ENCODE results near the gene LPAR6.

Gene LPAR6

GRCh38 chr13:48400090-48400694, 12.7 kb downstream of the LPAR6 start:
- no peaks in the 10 kb centered on the region for H3K36me3 ChIP-seq (ENCODE audit: control insufficient read depth in 1 of 2, insufficient read depth in 2 of 2, low read length in 2 of 2)
- peaks cover 13% of the 10 kb centered on the region in 2 donors for H3K4me1 ChIP-seq (ENCODE audit: control insufficient read depth in 1 of 2, insufficient read depth in 2 of 2, low read length in 2 of 2)
- H3K27ac ChIP-seq (ENCODE audit: low read length): peak overlapping the region; percentile 68
- no peak overlapping the region for H3K4me3 ChIP-seq (ENCODE audit: low read depth in 1 of 2, low read length in 2 of 2)
- H3K27me3 ChIP-seq (ENCODE audit: low read depth, low read length): no peaks in the 10 kb centered on the region
- H3K9me3 ChIP-seq (ENCODE audit: control insufficient read depth in 1 of 2, low read length in 2 of 2): no peaks in the 10 kb centered on the region

- peaks cover 0 to 4% of the 10 kb centered on the region in 2 donors for H3K36me3 ChIP-seq (ENCODE audit: control insufficient read depth in 1 of 2, insufficient read depth in 2 of 2, low read length in 2 of 2)
- no peaks in the 10 kb centered on the region for H3K27me3 ChIP-seq (ENCODE audit: low read depth, low read length)
- no peak overlapping the region for H3K27ac ChIP-seq (ENCODE audit: low read length)
- peaks cover 6 to 13% of the 10 kb centered on the region in 2 donors for H3K4me1 ChIP-seq (ENCODE audit: control insufficient read depth in 1 of 2, insufficient read depth in 2 of 2, low read length in 2 of 2)
- H3K4me3 ChIP-seq (ENCODE audit: low read depth in 1 of 2, low read length in 2 of 2): no peak overlapping the region
- no peaks in the 10 kb centered on the region for H3K9me3 ChIP-seq (ENCODE audit: control insufficient read depth in 1 of 2, low read length in 2 of 2)
Observed at GRCh38 chr13:48398450-48399095, 14.3 kb downstream of the LPAR6 start.

GRCh38 chr13:48397744-48398143, 15.2 kb downstream of the LPAR6 start:
- Histone ChIP-seq H3K4me1 (ENCODE audit: control insufficient read depth in 1 of 2, insufficient read depth in 2 of 2, low read length in 2 of 2) (peaks cover 6 to 13% of the 10 kb centered on the region in 2 donors), H3K36me3 (ENCODE audit: control insufficient read depth in 1 of 2, insufficient read depth in 2 of 2, low read length in 2 of 2) (peaks cover 4 to 5% of the 10 kb centered on the region in 2 donors), H3K9me3 (ENCODE audit: control insufficient read depth in 1 of 2, low read length in 2 of 2) (no peaks in the 10 kb centered on the region), H3K27me3 (ENCODE audit: low read depth, low read length) (no peaks in the 10 kb centered on the region), H3K4me3 (ENCODE audit: low read depth in 1 of 2, low read length in 2 of 2) (no peak overlapping the region), H3K27ac (ENCODE audit: low read length) (no peak overlapping the region)

GRCh38 chr13:48393698-48394085, 19.2 kb downstream of the LPAR6 start:
- Histone ChIP-seq H3K36me3 (ENCODE audit: control insufficient read depth in 1 of 2, insufficient read depth in 2 of 2, low read length in 2 of 2) (peaks cover 6 to 10% of the 10 kb centered on the region in 2 donors), H3K27me3 (ENCODE audit: low read depth, low read length) (no peaks in the 10 kb centered on the region), H3K4me3 (ENCODE audit: low read depth in 1 of 2, low read length in 2 of 2) (no peak overlapping the region), H3K4me1 (ENCODE audit: control insufficient read depth in 1 of 2, insufficient read depth in 2 of 2, low read length in 2 of 2) (peaks cover 0 to 2% of the 10 kb centered on the region in 2 donors), H3K27ac (ENCODE audit: low read length) (no peak overlapping the region), H3K9me3 (ENCODE audit: control insufficient read depth in 1 of 2, low read length in 2 of 2) (no peaks in the 10 kb centered on the region)

- no peak overlapping the region for H3K4me3 ChIP-seq (ENCODE audit: low read depth in 1 of 2, low read length in 2 of 2)
- no peaks in the 10 kb centered on the region for H3K4me1 ChIP-seq (ENCODE audit: control insufficient read depth in 1 of 2, insufficient read depth in 2 of 2, low read length in 2 of 2)
- H3K27ac ChIP-seq (ENCODE audit: low read length): no peak overlapping the region
- H3K36me3 ChIP-seq (ENCODE audit: control insufficient read depth in 1 of 2, insufficient read depth in 2 of 2, low read length in 2 of 2): peaks cover 6 to 10% of the 10 kb centered on the region in 2 donors
- no peaks in the 10 kb centered on the region for H3K27me3 ChIP-seq (ENCODE audit: low read depth, low read length)
- no peaks in the 10 kb centered on the region for H3K9me3 ChIP-seq (ENCODE audit: control insufficient read depth in 1 of 2, low read length in 2 of 2)
Observed at GRCh38 chr13:48393030-48393697, 19.7 kb downstream of the LPAR6 start.

- Histone ChIP-seq H3K36me3 (ENCODE audit: control insufficient read depth in 1 of 2, insufficient read depth in 2 of 2, low read length in 2 of 2) (peaks cover 6 to 10% of the 10 kb centered on the region in 2 donors), H3K27ac (ENCODE audit: low read length) (no peak overlapping the region), H3K4me3 (ENCODE audit: low read depth in 1 of 2, low read length in 2 of 2) (no peak overlapping the region), H3K27me3 (ENCODE audit: low read depth, low read length) (no peaks in the 10 kb centered on the region), H3K9me3 (ENCODE audit: control insufficient read depth in 1 of 2, low read length in 2 of 2) (no peaks in the 10 kb centered on the region), H3K4me1 (ENCODE audit: control insufficient read depth in 1 of 2, insufficient read depth in 2 of 2, low read length in 2 of 2) (no peaks in the 10 kb centered on the region)
Observed at GRCh38 chr13:48391257-48391656, 21.7 kb downstream of the LPAR6 start.

GRCh38 chr13:48386816-48387215, 26.1 kb downstream of the LPAR6 start:
- H3K36me3 ChIP-seq (ENCODE audit: control insufficient read depth in 1 of 2, insufficient read depth in 2 of 2, low read length in 2 of 2): peaks cover 4 to 13% of the 10 kb centered on the region in 2 donors
- H3K9me3 ChIP-seq (ENCODE audit: control insufficient read depth in 1 of 2, low read length in 2 of 2): no peaks in the 10 kb centered on the region
- no peak overlapping the region for H3K4me3 ChIP-seq (ENCODE audit: low read depth in 1 of 2, low read length in 2 of 2)
- H3K27ac ChIP-seq (ENCODE audit: low read length): no peak overlapping the region
- no peaks in the 10 kb centered on the region for H3K27me3 ChIP-seq (ENCODE audit: low read depth, low read length)
- no peaks in the 10 kb centered on the region for H3K4me1 ChIP-seq (ENCODE audit: control insufficient read depth in 1 of 2, insufficient read depth in 2 of 2, low read length in 2 of 2)

- Histone ChIP-seq H3K27ac (ENCODE audit: low read length) (no peak overlapping the region), H3K36me3 (ENCODE audit: control insufficient read depth in 1 of 2, insufficient read depth in 2 of 2, low read length in 2 of 2) (peaks cover 9 to 12% of the 10 kb centered on the region in 2 donors), H3K4me1 (ENCODE audit: control insufficient read depth in 1 of 2, insufficient read depth in 2 of 2, low read length in 2 of 2) (no peaks in the 10 kb centered on the region), H3K9me3 (ENCODE audit: control insufficient read depth in 1 of 2, low read length in 2 of 2) (no peaks in the 10 kb centered on the region), H3K4me3 (ENCODE audit: low read depth in 1 of 2, low read length in 2 of 2) (no peak overlapping the region), H3K27me3 (ENCODE audit: low read depth, low read length) (no peaks in the 10 kb centered on the region)
Observed at GRCh38 chr13:48383384-48383783, 29.5 kb downstream of the LPAR6 start.

- H3K9me3 ChIP-seq (ENCODE audit: control insufficient read depth in 1 of 2, low read length in 2 of 2): no peaks in the 10 kb centered on the region
- no peak overlapping the region for H3K27ac ChIP-seq (ENCODE audit: low read length)
- no peaks in the 10 kb centered on the region for H3K4me1 ChIP-seq (ENCODE audit: control insufficient read depth in 1 of 2, insufficient read depth in 2 of 2, low read length in 2 of 2)
- peaks cover 9 to 20% of the 10 kb centered on the region in 2 donors for H3K36me3 ChIP-seq (ENCODE audit: control insufficient read depth in 1 of 2, insufficient read depth in 2 of 2, low read length in 2 of 2)
- H3K4me3 ChIP-seq (ENCODE audit: low read depth in 1 of 2, low read length in 2 of 2): no peak overlapping the region
- no peaks in the 10 kb centered on the region for H3K27me3 ChIP-seq (ENCODE audit: low read depth, low read length)
Observed at GRCh38 chr13:48380581-48380980, 32.3 kb downstream of the LPAR6 start.

GRCh38 chr13:48377857-48378256, 35.1 kb downstream of the LPAR6 start:
- Histone ChIP-seq H3K27ac (ENCODE audit: low read length) (no peak overlapping the region), H3K4me1 (ENCODE audit: control insufficient read depth in 1 of 2, insufficient read depth in 2 of 2, low read length in 2 of 2) (no peaks in the 10 kb centered on the region), H3K4me3 (ENCODE audit: low read depth in 1 of 2, low read length in 2 of 2) (no peak overlapping the region), H3K36me3 (ENCODE audit: control insufficient read depth in 1 of 2, insufficient read depth in 2 of 2, low read length in 2 of 2) (peaks cover 5 to 29% of the 10 kb centered on the region in 2 donors), H3K27me3 (ENCODE audit: low read depth, low read length) (no peaks in the 10 kb centered on the region), H3K9me3 (ENCODE audit: control insufficient read depth in 1 of 2, low read length in 2 of 2) (no peaks in the 10 kb centered on the region)

- Histone ChIP-seq H3K27me3 (ENCODE audit: low read depth, low read length) (no peaks in the 10 kb centered on the region), H3K36me3 (ENCODE audit: control insufficient read depth in 1 of 2, insufficient read depth in 2 of 2, low read length in 2 of 2) (peaks cover 1 to 31% of the 10 kb centered on the region in 2 donors), H3K9me3 (ENCODE audit: control insufficient read depth in 1 of 2, low read length in 2 of 2) (no peaks in the 10 kb centered on the region), H3K4me3 (ENCODE audit: low read depth in 1 of 2, low read length in 2 of 2) (no peak overlapping the region), H3K4me1 (ENCODE audit: control insufficient read depth in 1 of 2, insufficient read depth in 2 of 2, low read length in 2 of 2) (no peaks in the 10 kb centered on the region), H3K27ac (ENCODE audit: low read length) (no peak overlapping the region)
Observed at GRCh38 chr13:48370815-48371214, 42.1 kb downstream of the LPAR6 start.
